Right lobe of liver (tissue), 6 donors: ENCODE results near the gene RMRP. TPM values are rescaled to one million over a fixed set of nuclear protein-coding genes. Genes with fewer than 3 reads are reported as not detected.

Experiments used
- ATAC-seq, 4 donors: fragments of 200-7000 bp; cut with Tn5 transposase; one replicate each; pipeline ENCODE4 v1.9.1; 2020; ENCODE audit warnings: mild to moderate bottlenecking in 4 of 4, moderate library complexity in 4 of 4
- DNase-seq, 3 donors: peaks; one replicate each; pipeline ENCODE4 v3.0.0-alpha.2; 2020
- H3K27ac ChIP-seq, 3 donors: fragments of 200-600 bp; one replicate each; pipeline ENCODE4 v1.8.0; 2022
- H3K27me3 ChIP-seq, 2 donors: fragments of 200-600 bp; one replicate each; pipeline ENCODE4 v1.8.0; 2022
- H3K36me3 ChIP-seq, 4 donors: fragments of 200-600 bp; sonication (generic) in 1 of 4; one replicate each; pipeline versions ENCODE4 v1.5.1 to v1.8.0; 2017 to 2022; ENCODE audit warnings: control low read depth in 1 of 4
- H3K4me1 ChIP-seq, 4 donors: fragments of 200-600 bp; sonication (generic) in 1 of 4; one replicate each; pipeline versions ENCODE4 v1.5.1 to v1.8.0; 2017 to 2022; ENCODE audit warnings: control low read depth in 1 of 4
- H3K4me3 ChIP-seq, 3 donors: fragments of 200-600 bp; one replicate each; pipeline ENCODE4 v1.8.0; 2022
- H3K9me3 ChIP-seq, 4 donors: fragments of 200-600 bp; sonication (generic) in 1 of 4; one replicate each; pipeline versions ENCODE4 v1.5.1 to v1.8.0; 2017 to 2022; ENCODE audit warnings: control low read depth in 1 of 4
- CTCF ChIP-seq, 4 donors: fragments of 200-600 bp in 3 of 4; fragments of 450-650 bp in 1 of 4; IDR thresholded peaks; one replicate each; pipeline versions ENCODE4 v1.5.1 to v1.8.0; 2016 to 2022; ENCODE audit warnings: antibody characterized with exemption in 4 of 4, mild to moderate bottlenecking in 2 of 4
- POLR2A ChIP-seq: fragments of 450-650 bp; IDR thresholded peaks from one replicate; pipeline ENCODE4 v1.6.1; 2017; ENCODE audit warnings: antibody characterized with exemption, mild to moderate bottlenecking
- WGBS: methylation state at CpG from one replicate; pipeline ENCODE4 v1.1.6; 2018; ENCODE audit warnings: low coverage, low lambda C conversion rate; ENCODE audit not compliant: insufficient coverage; ENCODE audit errors: missing lambda C conversion rate; 5-methylcytosine and 5-hydroxymethylcytosine counted together
- intact Hi-C, 2 donors: fragments of 100-400 bp; cut with DNase I; formaldehyde crosslinking; loops; one replicate each; pipeline versions ENCODE4 v1.11.2 to v1.14.1; 2022
- total RNA-seq, 6 experiments: library from RNA; depleted of rRNA in 2 of 6; stranded (reverse); fragments of >200 nt in 2 of 6; fragmentation: NEBNext Ultra II Directional in 3 of 6; extraction: Animal tissue kit (Norgen Biotek cat#: 25700) in 3 of 6; gene quantifications; one replicate each; pipeline versions ENCODE4 v1.1.0 to v1.2.4, GENCODE V29; 2016 to 2023
- donor health status: DM: no; HTN: yes; CAD: no.
- donor health status: DM: no; HTN: no; CAD: no.
- donor health status: DM: no; HTN: no; CAD: no.
- donor health status: DM: no; HTN: yes; CAD: no.
- donor health status: DM: no; HTN: yes; CAD: no.

Gene RMRP
- total RNA-seq, 6 experiments from 2014 or later: 1,534 to 17,791 (median 6,650) TPM

GRCh38 chr9:35635730-35636129, 22.1 kb downstream of the RMRP start:
- Histone ChIP-seq H3K9me3 (no peaks in the 10 kb centered on the region), H3K4me3 (no peak overlapping the region), H3K27me3 (no peaks in the 10 kb centered on the region), H3K4me1 (no peaks in the 10 kb centered on the region), H3K27ac (peak overlapping the region in 1 of 3 donors; percentile 14), H3K36me3 (no peaks in the 10 kb centered on the region)
- intact Hi-C loops: no loop called here
- TF ChIP-seq POLR2A (no peak), CTCF (IDR thresholded peaks at IDR 0.05) (no peak)
- DNase-seq (no peak), ATAC-seq (no peak)

GRCh38 chr9:35629597-35629996, 28.2 kb downstream of the RMRP start:
- TF ChIP-seq CTCF (IDR thresholded peaks at IDR 0.05) (no peak), POLR2A (no peak)
- Histone ChIP-seq H3K4me1 (no peaks in the 10 kb centered on the region), H3K36me3 (no peaks in the 10 kb centered on the region), H3K9me3 (no peaks in the 10 kb centered on the region), H3K27me3 (no peaks in the 10 kb centered on the region), H3K4me3 (no peak overlapping the region), H3K27ac (no peak overlapping the region)
- 62% methylated on average over 2 of the region's 5 CpGs for WGBS
- ATAC-seq (no peak), DNase-seq (no peak)
- intact Hi-C loops: no loop called here

GRCh38 chr9:35628389-35628991, 29.3 kb downstream of the RMRP start:
- ATAC-seq: no peak
- WGBS: 86% methylated on average over 6 of the region's 6 CpGs
- H3K4me1 ChIP-seq: no peaks in the 10 kb centered on the region
- intact Hi-C loops: no loop called here
- DNase-seq: peak in 1 of 3 donors; percentile 12
- H3K36me3 ChIP-seq: no peaks in the 10 kb centered on the region
- H3K4me3 ChIP-seq: no peak overlapping the region
- H3K27me3 ChIP-seq: no peaks in the 10 kb centered on the region
- H3K9me3 ChIP-seq: no peaks in the 10 kb centered on the region
- no peak overlapping the region for H3K27ac ChIP-seq
- TF ChIP-seq POLR2A (no peak), CTCF (IDR thresholded peaks at IDR 0.05) (no peak)

- 88% methylated on average over 2 of the region's 2 CpGs for WGBS
- no peak overlapping the region for H3K4me3 ChIP-seq
Measured at GRCh38 chr9:35627575-35627974, 30.2 kb downstream of the RMRP start.

More at GRCh38 chr9:35627575-35627974, 30.2 kb downstream of the RMRP start:
- DNase-seq (no peak), ATAC-seq (no peak)
- H3K27me3 ChIP-seq: no peaks in the 10 kb centered on the region
- H3K36me3 ChIP-seq: no peaks in the 10 kb centered on the region
- no peaks in the 10 kb centered on the region for H3K4me1 ChIP-seq
- H3K27ac ChIP-seq: no peak overlapping the region
- no peaks in the 10 kb centered on the region for H3K9me3 ChIP-seq
- TF ChIP-seq CTCF (IDR thresholded peaks at IDR 0.05) (no peak), POLR2A (no peak)
- intact Hi-C loops: no loop called here
